VCaP (cell line): ENCODE data around the gene ZNF862.

Experiments used
- H3K27ac ChIP-seq: fragments of 450-650 bp; 2 replicates; pipeline ENCODE4 v1.5.1; 2017
- CTCF ChIP-seq: fragments of 450-650 bp; conservative IDR thresholded peaks from 2 replicates; pipeline ENCODE4 v1.5.1; 2017; ENCODE audit warnings: mild to moderate bottlenecking, moderate library complexity

ZNF862 gene

GRCh38 chr7:149801816-149802215, 36.4 kb upstream of the ZNF862 start:
- H3K27ac ChIP-seq, result no peak overlapping the region
- no peak for TF ChIP-seq CTCF

- H3K27ac ChIP-seq, result no peak overlapping the region
- no peak for TF ChIP-seq CTCF
Observed at GRCh38 chr7:149802966-149803365, 35.2 kb upstream of the ZNF862 start.

- TF ChIP-seq CTCF, result no peak
- no peak overlapping the region for H3K27ac ChIP-seq
Observed at GRCh38 chr7:149803551-149804074, 34.6 kb upstream of the ZNF862 start.

- no peak for TF ChIP-seq CTCF
- no peak overlapping the region for H3K27ac ChIP-seq
Observed at GRCh38 chr7:149804106-149804505, 34.1 kb upstream of the ZNF862 start.

GRCh38 chr7:149806726-149807125, 31.4 kb upstream of the ZNF862 start:
- TF ChIP-seq CTCF, result no peak
- H3K27ac ChIP-seq, result no peak overlapping the region

- H3K27ac ChIP-seq, result no peak overlapping the region
- no peak for TF ChIP-seq CTCF
Observed at GRCh38 chr7:149808311-149808710, 29.9 kb upstream of the ZNF862 start.

- H3K27ac ChIP-seq, result peak overlapping the region; percentile 3; the same call in 1 of the 2 replicates
- no peak for TF ChIP-seq CTCF
Observed at GRCh38 chr7:149809215-149809614, 29.0 kb upstream of the ZNF862 start.
